ENCODE measurements around the gene ANO7.
A peak's percentile ranks its signal among the peaks of the same experiment; 100 is the strongest.

ANO7 gene, protein sequence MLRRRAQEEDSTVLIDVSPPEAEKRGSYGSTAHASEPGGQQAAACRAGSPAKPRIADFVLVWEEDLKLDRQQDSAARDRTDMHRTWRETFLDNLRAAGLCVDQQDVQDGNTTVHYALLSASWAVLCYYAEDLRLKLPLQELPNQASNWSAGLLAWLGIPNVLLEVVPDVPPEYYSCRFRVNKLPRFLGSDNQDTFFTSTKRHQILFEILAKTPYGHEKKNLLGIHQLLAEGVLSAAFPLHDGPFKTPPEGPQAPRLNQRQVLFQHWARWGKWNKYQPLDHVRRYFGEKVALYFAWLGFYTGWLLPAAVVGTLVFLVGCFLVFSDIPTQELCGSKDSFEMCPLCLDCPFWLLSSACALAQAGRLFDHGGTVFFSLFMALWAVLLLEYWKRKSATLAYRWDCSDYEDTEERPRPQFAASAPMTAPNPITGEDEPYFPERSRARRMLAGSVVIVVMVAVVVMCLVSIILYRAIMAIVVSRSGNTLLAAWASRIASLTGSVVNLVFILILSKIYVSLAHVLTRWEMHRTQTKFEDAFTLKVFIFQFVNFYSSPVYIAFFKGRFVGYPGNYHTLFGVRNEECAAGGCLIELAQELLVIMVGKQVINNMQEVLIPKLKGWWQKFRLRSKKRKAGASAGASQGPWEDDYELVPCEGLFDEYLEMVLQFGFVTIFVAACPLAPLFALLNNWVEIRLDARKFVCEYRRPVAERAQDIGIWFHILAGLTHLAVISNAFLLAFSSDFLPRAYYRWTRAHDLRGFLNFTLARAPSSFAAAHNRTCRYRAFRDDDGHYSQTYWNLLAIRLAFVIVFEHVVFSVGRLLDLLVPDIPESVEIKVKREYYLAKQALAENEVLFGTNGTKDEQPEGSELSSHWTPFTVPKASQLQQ

DNA sequence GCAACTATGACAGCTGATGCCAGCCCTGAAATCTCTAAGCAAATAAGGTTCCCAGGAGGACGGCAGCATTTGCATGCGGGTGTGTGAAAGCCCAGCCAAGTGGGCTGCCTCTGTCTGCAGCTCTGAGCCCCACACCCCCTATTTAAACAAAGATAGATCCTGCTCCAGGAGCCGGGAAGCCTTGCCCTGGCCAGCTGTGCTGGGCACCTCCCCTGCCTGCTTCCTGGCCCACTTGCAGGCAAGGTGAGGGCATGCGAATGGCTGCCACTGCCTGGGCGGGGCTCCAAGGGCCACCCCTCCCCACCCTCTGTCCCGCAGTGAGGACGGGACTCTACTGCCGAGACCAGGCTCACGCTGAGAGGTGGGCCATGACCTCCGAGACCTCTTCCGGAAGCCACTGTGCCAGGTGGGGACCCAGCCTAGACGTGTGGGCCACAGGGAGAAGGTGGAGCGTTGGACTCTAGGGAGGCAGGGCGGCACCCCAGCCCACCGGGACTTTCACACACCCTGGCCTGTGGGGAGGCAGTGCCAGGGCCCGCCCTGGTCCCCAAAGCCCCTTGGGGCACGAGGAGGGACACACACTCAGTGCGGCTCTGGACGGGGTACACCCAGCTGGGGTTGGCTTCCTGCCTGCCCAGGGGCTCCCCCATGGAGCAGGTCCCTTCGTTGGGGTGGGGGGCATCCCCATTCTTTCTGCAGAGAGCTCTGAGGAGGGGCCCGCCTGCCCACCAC is at the start of gene ANO7:
TSS of gene ANO7 (plus strand) at position 317 of the 732 bp plus-strand sequence. CDS start 1,387 bp downstream, outside the sequence.
- DNase-seq = no peak

DNA sequence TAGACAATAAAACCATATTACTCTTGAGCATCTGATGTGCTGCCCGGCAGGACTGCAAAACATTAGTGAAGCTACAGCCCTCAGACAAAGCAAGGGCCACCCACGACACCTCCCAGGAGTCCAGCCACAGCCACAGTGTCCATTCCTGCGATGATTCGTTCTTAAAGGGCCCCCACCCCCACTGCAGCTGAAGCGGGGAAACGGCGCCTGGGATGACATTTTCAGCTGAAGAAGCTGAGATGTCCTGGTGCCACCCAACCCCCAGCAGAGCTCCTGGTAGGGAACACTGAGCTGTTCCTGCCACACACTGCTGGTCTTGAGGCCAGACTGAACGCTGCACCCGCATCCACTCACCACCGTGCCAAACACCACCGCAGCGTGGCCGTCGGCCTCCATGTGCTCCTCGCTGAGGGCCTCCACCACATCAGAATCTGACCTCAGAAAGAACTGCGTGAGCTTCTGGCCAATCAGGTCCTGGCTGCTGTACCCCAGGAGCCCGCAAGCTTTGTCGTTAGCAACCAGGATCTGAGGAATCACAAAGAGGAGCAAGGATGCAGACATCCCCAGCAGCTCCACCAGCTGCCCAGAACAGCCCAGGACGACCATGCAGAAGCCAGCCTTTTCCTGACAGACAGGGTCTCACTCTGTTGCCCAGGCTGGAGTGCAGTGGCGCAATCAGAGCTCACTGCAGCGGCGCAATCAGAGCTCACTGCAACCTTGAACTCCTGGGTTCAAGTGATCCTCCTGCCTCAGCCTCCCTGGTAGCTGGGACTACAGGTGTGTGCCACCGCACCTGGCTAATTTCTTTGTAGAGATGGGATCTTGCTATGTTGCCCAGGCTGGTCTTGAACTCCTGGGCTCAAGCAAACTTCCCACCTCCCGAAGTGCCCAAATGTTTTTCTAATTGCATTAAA is 48.7 kb upstream of the ANO7 start:
- DNase-seq = no peak

DNA sequence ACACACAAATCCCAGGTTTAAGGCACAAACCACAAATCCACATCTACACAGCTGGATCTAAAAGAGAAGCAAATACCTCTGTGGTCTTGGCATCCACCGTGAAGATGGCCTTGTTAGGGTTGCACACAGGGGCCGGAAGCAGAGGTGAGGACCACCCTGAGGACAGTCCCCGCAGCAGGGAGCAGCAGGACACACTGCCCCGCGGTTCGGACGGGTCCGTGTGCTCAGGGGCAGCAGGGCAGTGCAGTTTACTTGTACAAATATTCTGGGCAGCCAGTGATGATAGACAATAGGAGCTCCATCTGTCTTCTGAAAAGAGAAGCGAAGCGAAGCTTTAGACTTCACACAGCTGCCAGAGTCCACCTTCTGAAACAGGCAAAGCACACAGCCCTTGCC is 48.0 kb upstream of the ANO7 start:
- no peak for DNase-seq

DNA sequence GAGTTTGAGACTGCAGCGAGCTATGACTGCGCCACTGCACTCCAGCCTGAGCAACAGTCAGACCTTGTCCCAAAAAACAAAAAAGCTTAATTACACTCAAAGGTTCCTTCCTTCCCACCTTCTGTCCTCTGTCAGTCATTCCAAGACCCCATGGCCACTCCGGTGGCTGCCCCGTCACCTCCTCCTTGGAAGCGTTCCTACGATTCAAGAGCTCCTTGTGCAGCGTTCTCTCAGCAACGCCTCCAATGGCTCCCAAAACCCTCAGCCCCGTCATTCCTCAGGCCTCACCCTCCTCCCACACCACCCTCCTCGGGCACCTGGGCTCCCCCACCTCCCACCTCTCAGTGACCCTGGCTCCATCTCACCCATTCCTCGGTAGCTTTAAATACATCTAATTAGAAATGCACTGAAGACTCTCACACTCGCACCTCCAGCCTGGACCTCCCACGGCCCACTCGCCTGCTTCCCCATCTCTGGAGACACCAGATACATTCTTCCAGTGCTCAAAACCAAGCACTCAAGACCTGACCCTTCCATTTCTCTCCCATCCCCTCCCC is 47.2 kb upstream of the ANO7 start:
- no peak for DNase-seq

DNA sequence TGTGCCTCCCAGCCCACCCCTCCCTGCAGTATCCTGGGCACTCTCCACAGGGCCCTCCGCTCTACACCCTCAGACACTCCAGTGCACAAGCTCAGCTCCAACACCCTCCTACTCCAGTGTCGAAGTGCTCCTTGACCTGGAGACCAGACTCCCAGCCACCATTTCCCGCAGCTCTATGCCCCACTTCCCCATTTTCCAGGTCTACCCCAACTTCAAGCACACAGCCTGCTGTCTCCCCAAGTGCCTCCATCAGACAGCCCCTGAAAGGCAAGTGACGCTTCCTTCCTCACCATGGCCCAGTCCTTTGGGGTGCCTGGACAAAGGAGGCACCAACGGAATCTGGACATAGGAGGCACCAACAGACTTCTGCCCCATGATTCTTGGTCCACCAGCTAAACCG is 46.4 kb upstream of the ANO7 start:
- no peak for DNase-seq

DNA sequence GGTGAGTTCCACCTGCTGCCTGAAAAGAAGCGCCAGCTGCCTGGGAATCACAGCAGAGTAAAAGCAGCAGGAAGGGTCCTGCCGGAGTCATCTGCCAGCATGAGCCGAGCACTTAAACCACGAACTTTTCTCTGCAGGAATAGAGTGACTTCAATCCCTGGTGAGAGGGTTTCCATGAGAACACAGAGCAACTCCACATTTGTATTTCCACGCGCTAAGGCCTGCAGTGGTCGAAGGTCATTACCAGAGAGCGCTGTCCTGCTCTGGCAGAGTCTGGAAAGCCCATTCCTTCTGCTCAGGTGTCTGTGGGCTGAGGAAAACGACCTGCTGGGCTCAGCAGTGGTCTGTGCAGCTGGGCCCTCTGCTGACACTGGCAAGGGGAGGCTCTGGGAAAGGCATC is 45.9 kb upstream of the ANO7 start:
- no peak for DNase-seq

DNA sequence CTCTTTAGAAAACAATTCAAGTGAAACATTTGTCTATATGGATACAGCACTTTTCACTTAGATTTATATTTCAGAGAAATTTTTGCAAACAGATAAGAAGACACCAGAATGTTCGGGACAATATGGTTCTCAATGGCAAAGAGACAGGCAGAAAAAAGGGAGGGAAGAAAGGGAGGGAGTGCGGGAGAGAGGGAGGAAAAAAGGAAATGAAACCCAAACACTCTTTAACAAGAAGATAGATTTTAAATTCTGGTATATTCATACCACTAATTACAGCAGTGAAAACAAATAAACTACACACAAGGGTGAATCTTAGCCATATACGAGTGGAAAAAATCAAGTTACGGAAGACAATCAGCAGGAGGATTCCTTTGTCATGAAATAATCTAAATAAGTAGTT is 42.2 kb upstream of the ANO7 start:
- DNase-seq = no peak

DNA sequence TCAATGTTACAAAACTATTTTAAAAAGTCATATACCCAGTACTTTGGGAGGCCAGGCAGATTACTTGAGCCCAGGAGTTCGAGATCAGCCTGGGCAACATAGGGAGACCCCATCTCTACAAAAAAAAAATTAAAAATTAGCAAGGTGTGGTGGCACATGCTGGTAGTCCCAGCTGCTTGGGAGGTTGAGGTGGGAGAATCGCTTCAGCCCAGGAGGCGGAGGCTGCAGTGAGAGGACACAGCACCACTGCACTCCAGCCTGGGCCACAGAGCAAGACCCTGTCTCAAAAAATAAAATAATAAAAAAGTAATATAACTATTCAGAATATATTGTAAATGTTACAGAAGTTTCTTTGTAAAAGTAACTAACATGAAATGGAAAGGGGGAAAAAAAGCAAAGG is 41.1 kb upstream of the ANO7 start:
- no peak for DNase-seq

DNA sequence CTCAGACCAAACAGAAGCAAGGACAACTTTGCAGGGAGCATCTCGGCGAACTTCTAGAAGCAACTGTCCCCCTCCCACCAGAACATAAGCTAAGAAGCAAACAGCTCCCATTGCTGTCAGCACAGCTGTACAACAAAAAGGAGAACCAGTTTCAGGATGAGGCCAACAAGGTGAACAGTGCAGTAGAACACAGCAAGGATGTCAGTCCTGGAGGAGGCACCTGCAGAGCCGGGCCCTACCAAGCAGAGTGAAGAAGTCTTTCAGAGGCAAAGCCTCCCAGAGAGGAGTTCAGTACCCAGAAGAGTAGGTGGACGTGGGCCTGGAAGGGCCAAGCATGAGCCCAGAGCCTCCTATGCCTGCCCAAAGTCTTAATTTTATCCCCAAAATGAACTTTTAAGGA is 40.2 kb upstream of the ANO7 start:
- no peak for DNase-seq

DNA sequence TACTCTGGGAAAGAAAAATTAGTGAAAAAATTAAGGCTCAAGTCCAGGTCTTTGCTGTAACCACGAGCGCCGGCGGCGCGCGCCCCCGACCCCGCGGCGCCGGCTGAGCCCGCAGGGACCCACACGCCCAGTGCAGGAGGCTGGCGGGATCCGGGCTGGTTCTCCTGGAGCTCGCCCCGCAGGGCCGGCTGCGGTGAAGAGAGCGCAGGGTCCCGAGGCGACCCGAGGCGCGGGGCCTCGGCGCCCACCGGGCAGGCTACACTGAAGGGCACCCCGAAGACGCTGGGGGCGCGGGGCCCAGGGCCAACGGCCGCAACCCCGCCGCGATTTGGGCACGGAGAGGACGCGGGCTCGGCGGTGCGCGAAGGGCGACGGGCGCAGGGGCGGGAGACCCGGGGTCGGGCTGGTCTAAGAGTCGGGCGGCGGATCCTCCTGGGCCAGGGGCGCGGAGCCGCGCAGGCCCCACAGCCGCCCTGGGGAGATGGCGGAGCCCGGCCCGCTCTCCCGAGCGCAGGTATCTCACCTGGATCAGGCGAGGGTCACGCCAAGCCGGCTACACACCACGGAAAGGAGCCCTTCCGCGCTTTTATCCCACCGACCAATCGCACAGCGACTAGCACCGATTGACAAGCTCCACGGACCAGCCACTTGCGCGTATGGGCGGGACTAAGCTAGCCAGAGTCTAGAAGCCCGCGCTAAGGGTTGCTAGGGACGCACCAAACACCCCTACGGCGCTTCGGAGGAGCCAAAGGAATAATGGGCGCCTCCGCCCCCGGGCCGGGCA is 39.4 kb upstream of the ANO7 start, which contains the start of gene PASK:
TSS of gene PASK (minus strand) at position 582 of the 784 bp plus-strand sequence. CDS start 6,440 bp downstream, outside the sequence.
- DNase-seq = peak; percentile 93

DNA sequence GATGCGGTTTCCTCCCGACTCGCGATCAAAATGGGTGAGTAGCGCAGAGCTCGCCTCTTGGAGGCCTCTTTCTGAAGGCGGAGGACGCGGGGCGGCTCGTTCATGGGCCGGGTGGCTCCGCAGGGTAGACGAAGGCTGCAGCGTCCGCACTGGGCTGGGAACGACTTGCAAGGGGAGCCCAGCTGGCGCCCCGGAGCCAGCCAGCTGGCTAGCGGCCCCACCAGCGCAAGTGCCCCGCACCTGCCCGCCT is 38.9 kb upstream of the ANO7 start:
- no peak for DNase-seq

DNA sequence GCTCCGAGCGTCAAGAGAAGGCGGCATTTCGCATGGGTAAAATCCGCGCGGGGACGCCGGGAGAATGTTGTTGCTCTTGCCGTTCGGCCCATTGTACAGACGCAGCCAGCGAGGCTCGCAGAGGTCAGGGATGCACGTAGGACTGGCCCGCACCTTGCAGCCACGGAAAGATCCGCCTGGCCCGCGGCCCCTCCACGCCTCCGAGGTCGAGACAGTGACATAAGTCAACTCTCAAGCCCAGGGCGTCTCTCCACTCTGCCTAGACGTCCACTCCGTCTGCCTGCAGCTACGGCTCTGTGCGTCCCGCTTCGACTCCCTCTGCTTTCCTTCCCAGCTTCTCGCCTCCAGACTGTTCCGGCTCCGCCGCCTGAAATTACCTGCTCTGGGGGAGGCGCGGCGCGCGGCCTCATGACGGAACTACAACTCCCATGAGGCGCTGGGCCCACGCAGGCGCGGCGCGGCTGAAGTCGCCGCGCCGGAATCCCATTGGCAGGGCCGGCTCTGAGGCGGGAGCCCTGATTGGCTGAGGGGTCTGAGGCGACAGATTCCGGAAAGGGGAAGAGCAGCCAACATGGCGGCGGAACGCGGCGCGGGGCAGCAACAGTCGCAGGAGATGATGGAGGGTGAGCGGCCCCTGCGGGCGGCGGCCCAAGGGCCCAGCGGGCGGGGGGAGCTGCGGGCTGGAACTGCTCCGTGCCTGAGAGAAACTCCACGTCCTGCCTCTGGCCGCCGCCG is 38.4 kb upstream of the ANO7 start, which contains the start of gene PPP1R7:
TSS of gene PPP1R7 (plus strand) at position 543 of the 735 bp plus-strand sequence. CDS start at position 572, 29 bp downstream.
- DNase-seq = peak; percentile 96

DNA sequence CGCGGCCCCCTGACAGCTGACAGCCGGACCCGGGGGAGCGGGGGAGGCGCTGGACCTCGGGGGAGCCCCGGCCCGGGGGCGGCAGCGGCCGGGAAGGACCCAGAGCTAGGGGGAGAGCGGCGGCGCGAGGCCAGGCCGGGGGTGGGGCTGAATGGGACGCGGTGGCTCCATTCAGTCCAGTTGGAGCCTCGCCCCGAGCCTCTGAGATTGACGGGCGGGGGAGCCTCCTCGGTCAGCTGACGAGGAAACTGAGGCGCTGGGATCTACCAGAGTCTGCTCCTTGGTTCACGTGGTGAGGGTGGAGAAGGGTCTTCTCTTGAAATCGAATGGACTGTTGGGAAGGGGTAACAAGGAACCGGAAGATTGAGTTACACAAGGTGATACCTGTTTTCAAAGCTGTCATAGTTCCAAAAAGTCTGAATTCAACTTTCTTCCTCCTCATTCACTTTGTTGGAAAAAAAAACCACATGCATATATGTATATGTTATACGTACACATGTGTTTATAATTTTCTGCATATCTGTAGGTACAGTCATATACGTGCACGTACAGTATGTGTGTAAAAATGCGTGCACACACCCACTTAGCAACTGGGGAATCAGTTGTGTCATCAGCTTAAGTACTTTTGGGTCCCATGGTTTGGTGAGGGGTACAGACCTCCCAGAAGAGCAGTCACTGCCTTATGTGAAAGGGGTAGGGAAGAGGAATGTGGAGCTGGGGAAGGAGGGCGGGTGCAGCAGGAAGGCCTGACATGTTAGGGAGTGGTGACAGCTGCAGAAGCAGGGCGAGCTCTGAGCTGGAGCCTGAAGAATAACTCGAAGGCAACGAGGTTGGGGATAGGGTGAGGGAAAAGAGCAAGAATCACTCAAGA is 37.6 kb upstream of the ANO7 start:
- DNase-seq = no peak

DNA sequence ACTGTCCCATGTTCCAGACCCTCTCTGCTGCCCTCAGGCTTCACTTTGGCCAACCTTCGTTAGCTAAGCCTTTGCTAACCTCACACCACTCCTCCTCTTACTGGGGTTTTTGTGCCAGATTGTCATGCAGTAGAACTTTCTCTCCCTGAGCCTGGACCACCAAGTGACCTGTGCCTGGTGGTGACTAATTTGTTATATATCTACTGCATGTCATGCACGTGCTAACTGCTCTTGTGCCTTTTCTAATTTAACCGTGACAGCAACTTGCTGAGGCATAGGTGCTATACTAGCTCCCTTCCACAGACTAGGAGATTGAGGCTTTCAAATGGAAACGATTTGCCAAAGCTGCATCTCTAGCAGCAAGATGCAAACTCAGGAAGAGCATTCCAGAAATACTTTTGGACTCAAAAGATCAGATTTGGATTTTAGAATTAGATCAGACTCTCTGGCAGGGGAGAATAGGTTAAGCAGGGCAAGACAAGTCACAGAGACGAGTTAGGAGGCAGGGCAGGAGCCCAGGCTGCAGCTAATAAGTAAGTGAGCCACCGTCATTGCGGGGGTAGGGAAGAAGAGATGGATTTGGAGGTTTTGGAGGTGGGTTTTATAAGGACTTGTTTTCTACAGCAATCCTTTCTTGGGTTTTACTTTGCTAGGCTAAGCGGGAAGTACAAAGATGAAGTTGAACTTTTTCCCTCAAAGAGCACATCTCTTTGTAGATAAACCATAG is 36.4 kb upstream of the ANO7 start:
- DNase-seq = no peak

DNA sequence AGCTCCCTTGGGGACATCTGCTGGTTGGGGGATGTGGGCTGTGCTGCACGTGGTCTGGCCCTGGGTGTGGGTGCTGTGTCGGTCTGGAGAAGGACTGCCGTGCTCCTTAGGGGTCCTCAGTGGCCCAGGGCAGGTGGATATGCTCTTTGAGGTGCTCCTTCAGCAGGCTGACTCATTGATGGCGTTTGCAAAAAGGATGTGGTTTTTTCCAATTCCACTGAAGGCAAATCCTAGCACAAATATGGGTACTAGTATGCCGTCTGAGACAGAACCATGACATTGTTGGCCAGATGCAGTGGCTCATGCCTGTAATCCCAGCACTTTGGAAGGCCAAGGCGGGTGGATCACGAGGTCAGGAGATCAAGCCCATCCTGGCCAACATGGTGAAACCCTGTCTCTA is 34.9 kb upstream of the ANO7 start:
- no peak for DNase-seq

DNA sequence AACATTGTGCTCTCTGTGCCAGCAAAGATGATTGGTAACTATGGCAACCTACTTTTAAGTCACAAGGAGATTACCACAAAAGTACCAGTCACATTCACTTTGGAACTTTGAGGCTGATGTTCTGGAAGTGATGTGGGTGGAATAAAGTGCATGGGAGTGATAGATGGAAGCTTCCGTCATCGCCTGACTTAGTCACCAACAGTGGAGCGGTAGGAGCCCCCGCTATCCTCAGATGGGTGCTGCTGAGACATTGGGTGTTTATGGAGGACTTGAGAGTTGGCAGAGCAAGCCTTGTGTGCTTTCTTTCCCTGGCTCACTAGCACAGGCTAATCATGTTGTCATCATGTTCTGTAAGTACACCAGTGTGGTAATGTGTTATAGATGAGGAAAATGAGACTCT is 33.6 kb upstream of the ANO7 start:
- no peak for DNase-seq

DNA sequence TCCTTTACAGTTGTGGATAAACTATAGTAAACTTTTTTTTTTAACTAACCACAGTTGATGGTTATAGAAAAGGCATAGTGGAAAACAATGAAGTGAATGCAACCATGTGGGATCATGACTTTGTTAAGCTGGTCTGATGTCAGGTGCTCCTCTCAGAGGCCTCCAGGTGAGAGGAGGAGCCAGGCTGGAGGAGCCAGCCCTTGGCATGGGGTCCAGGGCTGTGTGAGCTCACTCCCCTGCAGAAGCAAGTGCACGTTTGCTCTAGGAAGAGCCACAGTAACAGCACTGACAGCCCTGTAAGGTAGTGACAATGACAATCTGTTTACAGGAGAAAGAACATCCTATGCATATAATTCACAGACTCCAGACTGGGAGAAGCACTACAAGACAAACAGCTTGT is 32.5 kb upstream of the ANO7 start:
- no peak for DNase-seq

DNA sequence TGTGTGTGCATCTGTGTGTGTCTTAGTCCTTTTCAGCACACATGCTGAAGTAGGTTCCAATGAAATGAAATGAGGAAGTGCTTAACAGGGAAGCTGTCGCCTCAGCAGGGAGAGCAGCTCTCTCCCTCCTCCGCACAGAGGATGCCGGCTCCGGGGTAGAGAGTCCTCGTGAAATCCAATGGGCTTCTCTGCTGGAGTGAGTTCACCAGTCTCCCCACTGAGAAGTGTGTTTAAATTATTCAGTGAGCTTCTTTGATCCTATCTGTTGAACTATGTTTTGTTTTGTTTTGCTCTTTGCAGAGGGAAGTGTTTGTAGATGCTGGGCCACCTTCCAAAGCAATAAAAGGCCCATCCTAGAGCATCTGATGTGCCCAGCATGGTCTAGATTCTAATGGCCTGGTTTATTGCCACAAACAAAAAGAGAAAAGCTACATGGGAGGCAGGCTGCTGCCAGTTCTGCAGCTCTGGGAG is 31.5 kb upstream of the ANO7 start:
- DNase-seq = no peak

All from NCI-H2227 treated with DMSO at 0.1 percent for 48 hours (cell line).